SK-N-SH (cell line): ENCODE results near the gene CHDH. TPM values are rescaled to one million over a fixed set of nuclear protein-coding genes. Genes with fewer than 3 reads are reported as not detected.

ENCODE experiments used
- CTCF ChIA-PET: fragments of 300-600, 350-600 bp; formaldehyde crosslinking; extraction: SDS; loops from one replicate; lab custom pipeline; 2021; lab: Yijun Ruan, JAX
- POLR2A ChIA-PET: fragments of 350-600 bp; sonication (Branson Sonifier 250); formaldehyde crosslinking; extraction: SDS; loops from one replicate; lab custom pipeline; 2020; ENCODE audit warnings: antibody characterized with exemption, inconsistent platforms; lab: Yijun Ruan, JAX
- DNase-seq: peaks from one replicate; pipeline ENCODE4 v3.0.0; 2012
- H2AFZ ChIP-seq: fragments of 200-600 bp; sonication (generic); 2 replicates; pipeline ENCODE4 v1.8.1; 2016; ENCODE audit warnings: antibody characterized with exemption, mild to moderate bottlenecking, low read depth
- H3F3A ChIP-seq: fragments of 200-600 bp; sonication (generic); replicated peaks from 2 replicates; pipeline ENCODE3; 2016; ENCODE audit warnings: antibody characterized with exemption, mild to moderate bottlenecking; ENCODE audit not compliant: insufficient read depth
- H3K27ac ChIP-seq, 2 experiments: fragments of 200-500 bp in 1 of 2; fragments of 200-600 bp in 1 of 2; sonication (Bioruptor generic) in 1 of 2; sonication (generic), shearing (Covaris generic) in 1 of 2; 2 replicates each; pipeline versions ENCODE4 v1.5.1 to v1.6.1; 2014 to 2016; ENCODE audit warnings: low read depth in 2 of 2, inconsistent platforms in 1 of 2, low read length in 1 of 2, mild to moderate bottlenecking in 1 of 2, mixed read lengths in 1 of 2
- H3K27me3 ChIP-seq: fragments of 200-600 bp; sonication (generic), shearing (Covaris generic); 2 replicates; pipeline ENCODE4 v1.6.1; 2016; ENCODE audit warnings: mixed run types; ENCODE audit not compliant: insufficient read depth
- H3K36me3 ChIP-seq, 2 experiments: fragments of 200-500 bp in 1 of 2; fragments of 200-600 bp in 1 of 2; sonication (Bioruptor generic) in 1 of 2; sonication (generic) in 1 of 2; replicated peaks in 1 of 2; 2 replicates each; pipeline versions ENCODE3 to v1.5.1; 2014 to 2016; ENCODE audit warnings: low read length in 1 of 2, mild to moderate bottlenecking in 1 of 2; ENCODE audit not compliant: insufficient read depth in 2 of 2, control insufficient read depth in 1 of 2
- H3K4me1 ChIP-seq, 2 experiments: fragments of 200-500 bp in 1 of 2; fragments of 200-600 bp in 1 of 2; sonication (Bioruptor generic) in 1 of 2; sonication (generic), shearing (Covaris generic) in 1 of 2; 2 replicates each; pipeline versions ENCODE4 v1.5.1 to v1.6.1; 2014 to 2016; ENCODE audit warnings: low read depth in 1 of 2, low read length in 1 of 2, mixed run types in 1 of 2; ENCODE audit not compliant: insufficient read depth in 2 of 2, control insufficient read depth in 1 of 2
- H3K4me2 ChIP-seq: fragments of 200-600 bp; sonication (generic), shearing (Covaris generic); 2 replicates; pipeline ENCODE4 v1.6.1; 2017; ENCODE audit warnings: mixed run types
- H3K4me3 ChIP-seq, 2 experiments: fragments of 200-500 bp in 1 of 2; fragments of 200-600 bp in 1 of 2; sonication (Bioruptor generic) in 1 of 2; sonication (generic), shearing (Covaris generic) in 1 of 2; 2 replicates each; pipeline versions ENCODE4 v1.5.1 to v1.8.1; 2014 to 2016; ENCODE audit warnings: low read depth in 2 of 2, inconsistent platforms in 1 of 2, low read length in 1 of 2, mild to moderate bottlenecking in 1 of 2, mixed read lengths in 1 of 2, moderate library complexity in 1 of 2
- H3K79me2 ChIP-seq: fragments of 200-600 bp; sonication (generic); 2 replicates; pipeline ENCODE4 v1.8.1; 2017; ENCODE audit warnings: mild to moderate bottlenecking; ENCODE audit not compliant: insufficient read depth
- H3K9ac ChIP-seq: fragments of 200-600 bp; sonication (generic); 2 replicates; pipeline ENCODE4 v1.6.1; 2017; ENCODE audit warnings: mixed run types
- H3K9me2 ChIP-seq: fragments of 200-600 bp; sonication (generic); 2 replicates; pipeline ENCODE4 v1.6.1; 2017; ENCODE audit warnings: mixed run types
- H3K9me3 ChIP-seq: fragments of 200-600 bp; sonication (generic); 2 replicates; pipeline ENCODE4 v1.6.1; 2017; ENCODE audit warnings: mixed run types, mild to moderate bottlenecking, moderate library complexity
- H4K20me1 ChIP-seq: fragments of 200-600 bp; sonication (generic); 2 replicates; pipeline ENCODE4 v1.6.1; 2017; ENCODE audit warnings: mild to moderate bottlenecking, mixed run types; ENCODE audit not compliant: insufficient read depth
- CHD2 ChIP-seq: fragments of 150-350 bp; IDR thresholded peaks from 2 replicates; pipeline ENCODE4 v1.6.1; 2018; ENCODE audit warnings: low read length; ENCODE audit not compliant: partially characterized antibody
- ELF1 ChIP-seq: IDR thresholded peaks from 2 replicates; pipeline ENCODE4 v1.4.0; 2012
- EP300 ChIP-seq, 2 experiments: IDR thresholded peaks; 2 replicates each; pipeline versions ENCODE4 v1.4.0 to v1.6.1; 2012; ENCODE audit warnings: borderline replicate concordance in 1 of 2, low read depth in 1 of 2, low read length in 1 of 2
- EZH2phosphoT487 ChIP-seq: fragments of 200-600 bp; sonication (generic); IDR thresholded peaks from 2 replicates; pipeline ENCODE4 v1.6.1; 2017; ENCODE audit warnings: low read depth, mixed run types, mild to moderate bottlenecking, antibody characterized with exemption, moderate library complexity, borderline replicate concordance
- FOSL2 ChIP-seq: IDR thresholded peaks from 2 replicates; pipeline ENCODE4 v1.4.0; 2012; ENCODE audit warnings: low read depth, mild to moderate bottlenecking, moderate library complexity, borderline replicate concordance
- FOXJ3 ChIP-seq: sonication (generic); formaldehyde crosslinking; IDR thresholded peaks from 2 replicates; pipeline ENCODE4 v1.5.1; 2020; ENCODE audit warnings: mild to moderate bottlenecking, missing genetic modification reagents
- FOXM1 ChIP-seq: IDR thresholded peaks from 2 replicates; pipeline ENCODE4 v1.4.0; 2012; ENCODE audit warnings: low read depth, mild to moderate bottlenecking
- GABPA ChIP-seq: IDR thresholded peaks from 2 replicates; pipeline ENCODE4 v1.4.0; 2012; ENCODE audit warnings: low read depth, mild to moderate bottlenecking
- MEF2A ChIP-seq: IDR thresholded peaks from 2 replicates; pipeline ENCODE4 v1.4.0; 2012; ENCODE audit warnings: low read depth, borderline replicate concordance
- NFIC ChIP-seq: IDR thresholded peaks from 2 replicates; pipeline ENCODE4 v1.4.0; 2012; ENCODE audit warnings: borderline replicate concordance
- NRF1 ChIP-seq: IDR thresholded peaks from 2 replicates; pipeline ENCODE4 v1.6.1; 2012; ENCODE audit warnings: low read depth, mild to moderate bottlenecking, low read length
- RAD21 ChIP-seq: IDR thresholded peaks from 2 replicates; pipeline ENCODE4 v1.6.1; 2012; ENCODE audit warnings: mild to moderate bottlenecking, low read length
- RFX5 ChIP-seq: IDR thresholded peaks from 2 replicates; pipeline ENCODE4 v1.6.1; 2012; ENCODE audit warnings: mild to moderate bottlenecking, improper control_type of control experiment, low read length
- SMC3 ChIP-seq: IDR thresholded peaks from 2 replicates; pipeline ENCODE4 v1.6.1; 2012; ENCODE audit warnings: low read depth, low read length, improper control_type of control experiment
- TAF1 ChIP-seq: IDR thresholded peaks from 2 replicates; pipeline ENCODE4 v1.6.1; 2012; ENCODE audit warnings: low read depth, mild to moderate bottlenecking, low read length, moderate library complexity, borderline replicate concordance
- TEAD4 ChIP-seq: IDR thresholded peaks from 2 replicates; pipeline ENCODE4 v1.4.0; 2012; ENCODE audit warnings: mild to moderate bottlenecking, borderline replicate concordance; ENCODE audit not compliant: insufficient read depth
- YY1 ChIP-seq: IDR thresholded peaks from 2 replicates; pipeline ENCODE4 v1.4.0; 2012; ENCODE audit warnings: low read depth, mild to moderate bottlenecking
- WGBS: methylation state at CpG from one replicate; pipeline ENCODE4 v1.1.6; 2017; ENCODE audit warnings: low lambda C conversion rate; 5-methylcytosine and 5-hydroxymethylcytosine counted together
- polyA plus RNA-seq, 3 experiments: library from polyadenylated mRNA; depleted of rRNA; stranded (reverse); fragments of >200 nt; gene quantifications; 2 replicates each; pipeline ENCODE4 v1.2.3, GENCODE V29; 2012
- TF ChIP-seq, protein P1 (sequence below): IDR thresholded peaks from 2 replicates; pipeline ENCODE4 v1.4.0; 2012; ENCODE audit warnings: low read depth, borderline replicate concordance
- TF ChIP-seq, protein P2 (sequence below): IDR thresholded peaks from 2 replicates; pipeline ENCODE4 v1.4.0; 2012; ENCODE audit warnings: low read depth, borderline replicate concordance
- TF ChIP-seq, protein P3 (sequence below): fragments of 150-350 bp; IDR thresholded peaks from 2 replicates; pipeline ENCODE4 v1.6.1; 2017; ENCODE audit warnings: antibody characterized with exemption, low read length, low read depth, borderline replicate concordance

The CHDH gene
- polyA plus RNA-seq, 1 of the 3 experiments (the other 2 are of a cell fraction), result 0.33 TPM

DNA sequence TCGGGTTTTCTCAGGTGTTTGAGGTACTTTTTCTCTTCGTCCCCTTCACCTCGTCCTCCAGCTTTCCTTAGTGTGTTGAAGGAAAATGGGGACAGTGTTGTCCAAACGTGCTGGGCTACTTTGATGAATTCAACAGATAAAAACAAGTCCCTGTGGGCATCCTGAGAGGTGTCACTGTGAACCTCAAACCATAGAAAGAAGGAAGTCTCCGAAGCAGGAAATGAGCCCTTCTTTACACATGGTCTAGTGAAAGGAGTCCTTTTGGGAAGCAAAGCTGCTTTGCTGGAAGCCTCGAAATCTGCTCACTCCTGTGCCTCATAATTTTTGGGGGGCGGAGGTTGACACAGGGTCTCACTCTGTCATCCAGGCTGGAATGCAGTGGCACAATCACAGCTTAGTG lies 10.7 kb upstream of the CHDH start:
- Histone ChIP-seq H3K9ac (no peak overlapping the region), H3K4me2 (no peak overlapping the region), H2AFZ (no peak overlapping the region), H3K27ac (no peak overlapping the region), H4K20me1 (no peaks in the 10 kb centered on the region), H3K79me2 (no peaks in the 10 kb centered on the region), H3F3A (no peaks in the 10 kb centered on the region), H3K9me3 (no peaks in the 10 kb centered on the region), H3K4me3 (no peak overlapping the region), H3K36me3 (peaks cover 9 to 28% of the 10 kb centered on the region in 2 experiments), H3K4me1 (no peaks in the 10 kb centered on the region), H3K27me3 (no peaks in the 10 kb centered on the region), H3K9me2 (peaks cover 2% of the 10 kb centered on the region; the same call in 1 of the 2 replicates)
- DNase-seq, result no peak
- 65% methylated on average over 7 of the region's 7 CpGs for WGBS
- POLR2A ChIA-PET, result no interaction called here
- CTCF ChIA-PET, result interaction anchor here (1.4 kb wide), 1 partner anchor 147 kb away, joined by 3 read pairs; no protein-coding TSS in a partner anchor
- TF ChIP-seq CHD2, result no peak
- no peak for TF ChIP-seq EP300 (IDR thresholded peaks at IDR 0.05; ENCODE audit: borderline replicate concordance in 1 of 2, low read depth in 1 of 2, low read length in 1 of 2)
- no peak for TF ChIP-seq TAF1
- TF ChIP-seq, protein P1, sequence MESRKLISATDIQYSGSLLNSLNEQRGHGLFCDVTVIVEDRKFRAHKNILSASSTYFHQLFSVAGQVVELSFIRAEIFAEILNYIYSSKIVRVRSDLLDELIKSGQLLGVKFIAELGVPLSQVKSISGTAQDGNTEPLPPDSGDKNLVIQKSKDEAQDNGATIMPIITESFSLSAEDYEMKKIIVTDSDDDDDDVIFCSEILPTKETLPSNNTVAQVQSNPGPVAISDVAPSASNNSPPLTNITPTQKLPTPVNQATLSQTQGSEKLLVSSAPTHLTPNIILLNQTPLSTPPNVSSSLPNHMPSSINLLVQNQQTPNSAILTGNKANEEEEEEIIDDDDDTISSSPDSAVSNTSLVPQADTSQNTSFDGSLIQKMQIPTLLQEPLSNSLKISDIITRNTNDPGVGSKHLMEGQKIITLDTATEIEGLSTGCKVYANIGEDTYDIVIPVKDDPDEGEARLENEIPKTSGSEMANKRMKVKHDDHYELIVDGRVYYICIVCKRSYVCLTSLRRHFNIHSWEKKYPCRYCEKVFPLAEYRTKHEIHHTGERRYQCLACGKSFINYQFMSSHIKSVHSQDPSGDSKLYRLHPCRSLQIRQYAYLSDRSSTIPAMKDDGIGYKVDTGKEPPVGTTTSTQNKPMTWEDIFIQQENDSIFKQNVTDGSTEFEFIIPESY, result no peak
- TF ChIP-seq TEAD4, result no peak
- no peak for TF ChIP-seq GABPA
- TF ChIP-seq, protein P2, sequence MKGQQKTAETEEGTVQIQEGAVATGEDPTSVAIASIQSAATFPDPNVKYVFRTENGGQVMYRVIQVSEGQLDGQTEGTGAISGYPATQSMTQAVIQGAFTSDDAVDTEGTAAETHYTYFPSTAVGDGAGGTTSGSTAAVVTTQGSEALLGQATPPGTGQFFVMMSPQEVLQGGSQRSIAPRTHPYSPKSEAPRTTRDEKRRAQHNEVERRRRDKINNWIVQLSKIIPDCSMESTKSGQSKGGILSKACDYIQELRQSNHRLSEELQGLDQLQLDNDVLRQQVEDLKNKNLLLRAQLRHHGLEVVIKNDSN, result no peak
- TF ChIP-seq YY1, result no peak
- TF ChIP-seq FOXM1, result no peak
- no peak for TF ChIP-seq NFIC
- TF ChIP-seq, protein P3, sequence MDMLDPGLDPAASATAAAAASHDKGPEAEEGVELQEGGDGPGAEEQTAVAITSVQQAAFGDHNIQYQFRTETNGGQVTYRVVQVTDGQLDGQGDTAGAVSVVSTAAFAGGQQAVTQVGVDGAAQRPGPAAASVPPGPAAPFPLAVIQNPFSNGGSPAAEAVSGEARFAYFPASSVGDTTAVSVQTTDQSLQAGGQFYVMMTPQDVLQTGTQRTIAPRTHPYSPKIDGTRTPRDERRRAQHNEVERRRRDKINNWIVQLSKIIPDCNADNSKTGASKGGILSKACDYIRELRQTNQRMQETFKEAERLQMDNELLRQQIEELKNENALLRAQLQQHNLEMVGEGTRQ, result no peak
- no peak for TF ChIP-seq ELF1
- no peak for TF ChIP-seq MEF2A
- no peak for TF ChIP-seq FOXJ3
- no peak for TF ChIP-seq EZH2phosphoT487
- no peak for TF ChIP-seq RFX5
- TF ChIP-seq FOSL2, result no peak
- TF ChIP-seq NRF1, result no peak
- TF ChIP-seq RAD21, result no peak
- TF ChIP-seq SMC3, result no peak
